Measurements from ENCODE around the gene OBSCN. TPM values are rescaled to one million over a fixed set of nuclear protein-coding genes. Genes with fewer than 3 reads are reported as not detected.

The OBSCN gene
- total and polyA plus RNA-seq, 12 donors: 176 to 639 (median 407) TPM

- Histone ChIP-seq H3K27me3 (peaks cover 0 to 25% (median 6%) of the 10 kb centered on the region in 7 donors), H3K36me3 (peaks cover 0 to 8% (median 0%) of the 10 kb centered on the region in 9 donors), H3K27ac (no peak overlapping the region), H3K4me3 (no peak overlapping the region), H3K4me1 (peaks cover 5 to 25% (median 18%) of the 10 kb centered on the region in 9 donors), H3K9me3 (no peaks in the 10 kb centered on the region)
- intact Hi-C loops (cut with DNase I): no loop called here
- no peak for TF ChIP-seq CTCF (IDR thresholded peaks at IDR 0.05)
- 90 to 94% methylated on average over 5 of the region's 5 CpGs for WGBS, 2 donors
- DNase-seq: no peak
- ATAC-seq: no peak
Measured at GRCh38 chr1:228411121-228411520, 203.3 kb downstream of the OBSCN start.

DNA sequence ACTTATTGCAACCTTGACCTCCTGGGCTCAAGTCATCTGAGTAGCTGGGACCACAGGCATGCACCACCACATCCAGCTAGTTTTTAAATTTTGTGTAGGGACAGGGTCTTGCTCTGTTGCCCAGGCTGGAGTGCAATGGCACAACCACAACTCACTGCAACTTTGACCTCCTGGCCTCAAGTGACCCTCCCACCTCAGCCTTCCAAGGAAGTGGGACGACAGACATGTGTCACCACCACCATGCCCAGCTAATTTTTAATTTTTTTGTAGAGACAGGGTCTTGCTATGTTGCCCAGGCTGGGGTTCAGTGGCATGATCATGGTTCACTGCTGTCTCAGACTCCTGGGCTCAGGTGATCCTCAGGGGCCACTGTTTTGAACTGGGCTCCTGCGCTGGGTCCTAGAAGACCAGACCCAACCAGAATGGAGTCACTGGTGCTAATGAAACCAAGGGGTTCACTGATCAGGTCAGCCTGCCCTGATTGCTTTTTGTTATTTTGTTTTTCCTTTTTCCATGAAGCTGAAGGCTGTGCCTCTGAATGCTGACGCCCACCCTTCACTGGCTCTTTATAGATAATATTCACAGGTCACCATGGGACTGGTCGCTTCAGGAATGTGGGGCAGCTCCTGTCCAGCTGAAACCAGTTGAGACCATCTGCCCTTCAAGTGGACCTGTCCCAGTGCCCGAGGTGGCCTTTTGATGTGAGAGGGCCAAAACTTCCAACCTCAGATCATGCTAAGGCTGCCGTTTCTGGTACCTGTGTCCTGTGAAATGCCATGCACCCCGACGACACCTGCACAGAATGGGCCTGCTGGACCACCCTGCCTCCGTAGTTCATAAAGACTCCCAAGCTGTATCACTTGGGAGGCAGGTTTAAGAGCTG is 203.9 kb downstream of the OBSCN start:
- H3K27ac ChIP-seq: no peak overlapping the region
- DNase-seq (no peak), ATAC-seq (no peak)
- H3K36me3 ChIP-seq: peaks cover 0 to 8% (median 0%) of the 10 kb centered on the region in 9 donors
- H3K27me3 ChIP-seq: peaks cover 0 to 31% (median 12%) of the 10 kb centered on the region in 7 donors
- H3K4me1 ChIP-seq: peaks cover 8 to 32% (median 23%) of the 10 kb centered on the region in 9 donors
- TF ChIP-seq CTCF (IDR thresholded peaks at IDR 0.05): no peak
- 91% methylated on average over 9 of the region's 9 CpGs for WGBS, 2 donors
- H3K4me3 ChIP-seq: no peak overlapping the region
- no peaks in the 10 kb centered on the region for H3K9me3 ChIP-seq
- intact Hi-C loops (cut with DNase I): no loop called here

- Histone ChIP-seq H3K27ac (no peak overlapping the region), H3K27me3 (peaks cover 0 to 48% (median 26%) of the 10 kb centered on the region in 7 donors), H3K4me1 (peaks cover 8 to 25% (median 15%) of the 10 kb centered on the region in 9 donors), H3K36me3 (peaks cover 0 to 8% (median 0%) of the 10 kb centered on the region in 9 donors), H3K9me3 (no peaks in the 10 kb centered on the region), H3K4me3 (no peak overlapping the region)
- ATAC-seq (no peak), DNase-seq (no peak)
- no peak for TF ChIP-seq CTCF (IDR thresholded peaks at IDR 0.05)
- intact Hi-C loops (cut with DNase I): no loop called here
- WGBS, 2 donors: 89 to 91% methylated on average over 10 of the region's 10 CpGs
Measured at GRCh38 chr1:228413241-228414010, 205.6 kb downstream of the OBSCN start.

- WGBS, 2 donors: 79 to 80% methylated on average over 25 of the region's 25 CpGs
- intact Hi-C loops (cut with DNase I): no loop called here
- peaks cover 0 to 58% (median 33%) of the 10 kb centered on the region in 7 donors for H3K27me3 ChIP-seq
- TF ChIP-seq CTCF (IDR thresholded peaks at IDR 0.05): no peak
- peaks cover 0 to 8% (median 0%) of the 10 kb centered on the region in 9 donors for H3K36me3 ChIP-seq
- ATAC-seq (peak in 2 of 8 donors; percentile 14 to 16), DNase-seq (no peak)
- H3K4me3 ChIP-seq: no peak overlapping the region
- H3K9me3 ChIP-seq: no peaks in the 10 kb centered on the region
- peaks cover 8 to 23% (median 15%) of the 10 kb centered on the region in 9 donors for H3K4me1 ChIP-seq
- no peak overlapping the region for H3K27ac ChIP-seq
Measured at GRCh38 chr1:228414511-228415211, 206.8 kb downstream of the OBSCN start.
